ENCODE results near the gene TRIM2.

DNA sequence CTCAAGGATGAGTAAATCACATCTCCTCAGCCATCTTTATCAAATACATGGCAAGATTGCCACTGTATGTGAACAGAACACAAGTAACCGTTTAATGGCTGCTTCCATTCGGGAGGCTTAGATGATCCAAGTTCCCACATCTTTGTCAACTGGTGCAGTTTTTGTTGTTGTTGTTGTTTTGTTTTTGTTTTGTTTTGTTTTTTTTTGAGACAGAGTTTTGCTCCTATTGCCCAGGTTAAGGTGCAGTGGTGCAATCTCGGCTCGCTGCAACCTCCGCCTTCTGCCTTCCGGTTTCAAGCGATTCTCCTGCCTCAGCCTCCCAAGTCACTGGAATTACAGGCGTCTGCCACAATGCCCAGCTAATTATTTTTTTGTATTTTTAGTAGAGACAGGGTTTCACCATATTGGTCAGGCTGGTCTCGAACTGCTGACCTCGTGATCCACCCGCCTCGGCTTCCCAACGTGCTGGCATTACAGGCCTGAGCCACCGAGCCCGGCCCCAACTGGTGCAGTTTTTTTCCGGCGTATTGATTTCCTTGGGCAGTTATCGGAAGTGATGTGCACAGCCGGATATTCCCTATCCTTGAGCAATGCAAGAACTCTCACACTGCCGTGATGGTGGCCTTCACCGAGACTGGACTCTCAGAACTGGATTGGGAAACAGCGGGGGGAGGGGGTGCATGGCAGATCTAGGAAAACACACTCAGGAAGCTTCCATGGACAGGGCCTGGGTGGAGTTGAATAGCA lies 29.2 kb upstream of the TRIM2 start:
- TF ChIP-seq, protein P1, sequence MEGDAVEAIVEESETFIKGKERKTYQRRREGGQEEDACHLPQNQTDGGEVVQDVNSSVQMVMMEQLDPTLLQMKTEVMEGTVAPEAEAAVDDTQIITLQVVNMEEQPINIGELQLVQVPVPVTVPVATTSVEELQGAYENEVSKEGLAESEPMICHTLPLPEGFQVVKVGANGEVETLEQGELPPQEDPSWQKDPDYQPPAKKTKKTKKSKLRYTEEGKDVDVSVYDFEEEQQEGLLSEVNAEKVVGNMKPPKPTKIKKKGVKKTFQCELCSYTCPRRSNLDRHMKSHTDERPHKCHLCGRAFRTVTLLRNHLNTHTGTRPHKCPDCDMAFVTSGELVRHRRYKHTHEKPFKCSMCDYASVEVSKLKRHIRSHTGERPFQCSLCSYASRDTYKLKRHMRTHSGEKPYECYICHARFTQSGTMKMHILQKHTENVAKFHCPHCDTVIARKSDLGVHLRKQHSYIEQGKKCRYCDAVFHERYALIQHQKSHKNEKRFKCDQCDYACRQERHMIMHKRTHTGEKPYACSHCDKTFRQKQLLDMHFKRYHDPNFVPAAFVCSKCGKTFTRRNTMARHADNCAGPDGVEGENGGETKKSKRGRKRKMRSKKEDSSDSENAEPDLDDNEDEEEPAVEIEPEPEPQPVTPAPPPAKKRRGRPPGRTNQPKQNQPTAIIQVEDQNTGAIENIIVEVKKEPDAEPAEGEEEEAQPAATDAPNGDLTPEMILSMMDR (IDR thresholded peaks at IDR 0.05; ENCODE audit: low read depth, low read length, missing input control) = no peak
- TF ChIP-seq, protein P2, sequence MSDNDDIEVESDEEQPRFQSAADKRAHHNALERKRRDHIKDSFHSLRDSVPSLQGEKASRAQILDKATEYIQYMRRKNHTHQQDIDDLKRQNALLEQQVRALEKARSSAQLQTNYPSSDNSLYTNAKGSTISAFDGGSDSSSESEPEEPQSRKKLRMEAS (IDR thresholded peaks at IDR 0.05) = no peak
- TF ChIP-seq YY1 (IDR thresholded peaks at IDR 0.05) (no peak), SP1 (IDR thresholded peaks at IDR 0.05) (no peak), RAD21 (IDR thresholded peaks at IDR 0.05) (no peak), GABPA (IDR thresholded peaks at IDR 0.05 in 1 of 2, conservative IDR thresholded peaks at IDR 0.05 in 1 of 2) (no peak), NR2F2 (IDR thresholded peaks at IDR 0.05) (no peak), TAF1 (conservative IDR thresholded peaks at IDR 0.05) (no peak), EGR1 (IDR thresholded peaks at IDR 0.05; ENCODE audit: low read depth in 2 of 2) (no peak)
- TF ChIP-seq, protein P3, sequence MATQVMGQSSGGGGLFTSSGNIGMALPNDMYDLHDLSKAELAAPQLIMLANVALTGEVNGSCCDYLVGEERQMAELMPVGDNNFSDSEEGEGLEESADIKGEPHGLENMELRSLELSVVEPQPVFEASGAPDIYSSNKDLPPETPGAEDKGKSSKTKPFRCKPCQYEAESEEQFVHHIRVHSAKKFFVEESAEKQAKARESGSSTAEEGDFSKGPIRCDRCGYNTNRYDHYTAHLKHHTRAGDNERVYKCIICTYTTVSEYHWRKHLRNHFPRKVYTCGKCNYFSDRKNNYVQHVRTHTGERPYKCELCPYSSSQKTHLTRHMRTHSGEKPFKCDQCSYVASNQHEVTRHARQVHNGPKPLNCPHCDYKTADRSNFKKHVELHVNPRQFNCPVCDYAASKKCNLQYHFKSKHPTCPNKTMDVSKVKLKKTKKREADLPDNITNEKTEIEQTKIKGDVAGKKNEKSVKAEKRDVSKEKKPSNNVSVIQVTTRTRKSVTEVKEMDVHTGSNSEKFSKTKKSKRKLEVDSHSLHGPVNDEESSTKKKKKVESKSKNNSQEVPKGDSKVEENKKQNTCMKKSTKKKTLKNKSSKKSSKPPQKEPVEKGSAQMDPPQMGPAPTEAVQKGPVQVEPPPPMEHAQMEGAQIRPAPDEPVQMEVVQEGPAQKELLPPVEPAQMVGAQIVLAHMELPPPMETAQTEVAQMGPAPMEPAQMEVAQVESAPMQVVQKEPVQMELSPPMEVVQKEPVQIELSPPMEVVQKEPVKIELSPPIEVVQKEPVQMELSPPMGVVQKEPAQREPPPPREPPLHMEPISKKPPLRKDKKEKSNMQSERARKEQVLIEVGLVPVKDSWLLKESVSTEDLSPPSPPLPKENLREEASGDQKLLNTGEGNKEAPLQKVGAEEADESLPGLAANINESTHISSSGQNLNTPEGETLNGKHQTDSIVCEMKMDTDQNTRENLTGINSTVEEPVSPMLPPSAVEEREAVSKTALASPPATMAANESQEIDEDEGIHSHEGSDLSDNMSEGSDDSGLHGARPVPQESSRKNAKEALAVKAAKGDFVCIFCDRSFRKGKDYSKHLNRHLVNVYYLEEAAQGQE (IDR thresholded peaks at IDR 0.05) = no peak
- TF ChIP-seq, protein P4, sequence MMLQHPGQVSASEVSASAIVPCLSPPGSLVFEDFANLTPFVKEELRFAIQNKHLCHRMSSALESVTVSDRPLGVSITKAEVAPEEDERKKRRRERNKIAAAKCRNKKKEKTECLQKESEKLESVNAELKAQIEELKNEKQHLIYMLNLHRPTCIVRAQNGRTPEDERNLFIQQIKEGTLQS (IDR thresholded peaks at IDR 0.05) = no peak
- TF ChIP-seq, protein P5, sequence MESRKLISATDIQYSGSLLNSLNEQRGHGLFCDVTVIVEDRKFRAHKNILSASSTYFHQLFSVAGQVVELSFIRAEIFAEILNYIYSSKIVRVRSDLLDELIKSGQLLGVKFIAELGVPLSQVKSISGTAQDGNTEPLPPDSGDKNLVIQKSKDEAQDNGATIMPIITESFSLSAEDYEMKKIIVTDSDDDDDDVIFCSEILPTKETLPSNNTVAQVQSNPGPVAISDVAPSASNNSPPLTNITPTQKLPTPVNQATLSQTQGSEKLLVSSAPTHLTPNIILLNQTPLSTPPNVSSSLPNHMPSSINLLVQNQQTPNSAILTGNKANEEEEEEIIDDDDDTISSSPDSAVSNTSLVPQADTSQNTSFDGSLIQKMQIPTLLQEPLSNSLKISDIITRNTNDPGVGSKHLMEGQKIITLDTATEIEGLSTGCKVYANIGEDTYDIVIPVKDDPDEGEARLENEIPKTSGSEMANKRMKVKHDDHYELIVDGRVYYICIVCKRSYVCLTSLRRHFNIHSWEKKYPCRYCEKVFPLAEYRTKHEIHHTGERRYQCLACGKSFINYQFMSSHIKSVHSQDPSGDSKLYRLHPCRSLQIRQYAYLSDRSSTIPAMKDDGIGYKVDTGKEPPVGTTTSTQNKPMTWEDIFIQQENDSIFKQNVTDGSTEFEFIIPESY (IDR thresholded peaks at IDR 0.05) = no peak

All from liver (tissue), 3 donors.